Chondrocyte (in vitro differentiated cells): ENCODE data around the gene OR5A1. TPM values are rescaled to one million over a fixed set of nuclear protein-coding genes. Genes with fewer than 3 reads are reported as not detected.

Experiments used
- DNase-seq: peaks from one replicate; pipeline ENCODE4 v3.0.0; 2021; ENCODE audit warnings: mixed read lengths, low spot score
- H3K27ac Mint-ChIP-seq: one replicate; pipeline ENCODE4 v1.8.0; 2021; ENCODE audit warnings: mild to moderate bottlenecking, moderate library complexity, mixed read lengths; ENCODE audit not compliant: unreplicated experiment
- H3K27me3 Mint-ChIP-seq: 2 replicates; pipeline ENCODE4 v1.8.0; 2021; ENCODE audit warnings: low read depth, mixed read lengths
- H3K36me3 Mint-ChIP-seq: 2 replicates; pipeline ENCODE4 v1.8.0; 2021; ENCODE audit warnings: low read depth, mixed read lengths
- H3K4me1 Mint-ChIP-seq: 2 replicates; pipeline ENCODE4 v1.8.0; 2021; ENCODE audit warnings: low read depth, mild to moderate bottlenecking, mixed read lengths
- H3K4me3 Mint-ChIP-seq: one replicate; pipeline ENCODE4 v1.8.0; 2021; ENCODE audit warnings: mild to moderate bottlenecking, moderate library complexity, mixed read lengths; ENCODE audit not compliant: unreplicated experiment
- H3K9me3 Mint-ChIP-seq: 2 replicates; pipeline ENCODE4 v1.8.0; 2021; ENCODE audit warnings: low read depth, mixed read lengths
- CTCF ChIP-seq: fragments of 200-600 bp; sonication (generic); IDR thresholded peaks from 2 replicates; pipeline ENCODE4 v1.5.0; 2021; ENCODE audit warnings: antibody characterized with exemption, mild to moderate bottlenecking, moderate library complexity
- long read RNA-seq: library from polyadenylated mRNA; stranded (forward); transcript quantifications from one replicate; pipeline ENCODE4 v2.0.0, GENCODE V29; 2021
- total RNA-seq: library from RNA; stranded (reverse); gene quantifications from 3 replicates; pipeline ENCODE4 v1.2.1, GENCODE V29; 2021

The OR5A1 gene
- not detected in 3 replicates for total RNA-seq
- long read RNA-seq, result 0 reads

DNA sequence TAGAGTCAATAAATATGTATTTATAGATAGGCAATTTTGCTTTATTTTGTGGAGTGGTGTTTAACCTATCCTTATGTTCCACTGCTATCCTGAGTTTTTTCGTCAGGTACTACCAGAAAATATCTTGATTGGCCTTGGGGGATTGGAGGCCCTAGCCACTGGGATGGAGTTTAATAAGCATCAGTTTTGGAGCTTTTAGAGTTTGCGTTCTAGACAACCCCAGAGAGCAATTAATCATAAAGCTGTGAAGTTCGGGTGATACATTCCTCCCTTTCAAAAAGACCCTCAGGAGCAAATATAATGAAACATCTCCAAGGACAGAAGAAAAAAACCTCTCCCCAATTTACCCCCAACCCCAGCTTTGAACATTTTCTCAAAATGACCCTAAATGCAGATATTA lies at the start of gene OR5A1:
OR5A1 (plus strand) TSS at position 301 of the 400 bp plus-strand sequence. CDS start 6,700 bp downstream, outside the sequence.
- DNase-seq, result no peak
- no peaks in the 10 kb centered on the region for H3K9me3 Mint-ChIP-seq
- no peaks in the 10 kb centered on the region for H3K36me3 Mint-ChIP-seq
- no peak within 1 kb of the TSS for H3K4me3 Mint-ChIP-seq
- TF ChIP-seq CTCF, result no peak
- no peak within 1 kb of the TSS for H3K27ac Mint-ChIP-seq
- H3K27me3 Mint-ChIP-seq, result peaks cover 42% of the 10 kb centered on the region
- no peaks in the 10 kb centered on the region for H3K4me1 Mint-ChIP-seq

DNA sequence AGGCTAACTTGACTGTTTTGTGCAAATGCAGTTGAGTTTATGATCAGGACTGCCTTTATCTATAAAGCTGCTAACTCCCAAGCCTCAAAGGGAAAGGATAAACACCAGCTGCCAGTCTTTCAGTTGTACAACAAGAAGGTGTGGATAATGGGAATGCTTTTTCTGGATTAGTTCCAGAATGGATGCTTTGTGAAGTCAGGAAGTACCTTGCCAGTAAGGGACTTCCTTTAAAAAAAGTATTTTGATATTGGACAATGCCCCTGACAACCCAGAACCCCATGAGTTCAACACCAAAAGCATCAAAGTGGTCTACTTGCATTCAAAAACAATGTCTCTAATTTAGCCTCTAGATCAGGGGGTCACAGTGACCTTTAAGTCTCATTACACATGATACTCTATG lies 42.1 kb upstream of the OR5A1 start:
- Mint-ChIP-seq H3K4me1 (no peaks in the 10 kb centered on the region), H3K4me3 (no peak overlapping the region), H3K27ac (no peak overlapping the region), H3K27me3 (no peaks in the 10 kb centered on the region), H3K9me3 (peaks cover 6% of the 10 kb centered on the region), H3K36me3 (no peaks in the 10 kb centered on the region)
- DNase-seq, result no peak
- no peak for TF ChIP-seq CTCF

DNA sequence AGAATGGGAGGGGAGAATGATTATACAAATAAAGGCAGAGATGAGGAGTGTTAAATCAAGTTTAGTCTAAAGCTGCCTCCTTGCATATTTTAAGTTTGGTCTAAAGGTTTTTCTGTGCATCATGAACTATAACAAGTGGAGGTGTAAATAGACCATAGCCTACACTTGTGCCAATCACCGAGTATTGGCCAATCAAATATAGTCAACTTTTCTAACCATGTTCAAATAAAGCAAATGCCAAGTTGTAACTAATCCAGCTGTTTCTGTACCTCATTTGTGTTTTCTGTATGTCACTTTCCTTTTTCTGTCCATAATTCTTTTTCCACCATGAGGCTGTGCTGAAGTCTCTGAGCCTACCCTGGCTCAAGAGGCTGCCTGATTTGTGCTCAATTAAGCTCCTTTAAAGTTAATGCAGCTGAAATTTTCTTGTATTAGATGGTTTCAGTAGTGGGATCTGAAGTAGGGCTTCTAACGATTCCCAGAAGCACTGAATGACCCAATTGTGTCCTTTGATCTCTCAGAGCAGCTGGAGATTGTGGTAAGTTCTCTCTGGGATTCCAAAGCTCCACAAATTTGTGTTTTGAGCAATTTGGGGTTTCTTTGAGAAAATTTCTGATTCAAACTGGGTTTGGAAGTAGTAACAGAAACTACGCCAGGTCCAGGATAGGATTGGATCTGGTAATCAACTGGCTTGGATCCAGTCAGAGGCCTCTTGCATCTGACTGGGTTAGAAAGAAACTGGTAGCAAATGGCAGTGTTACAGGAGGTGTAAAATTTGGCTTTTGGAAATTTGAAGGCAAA lies 35.6 kb upstream of the OR5A1 start:
- H3K9me3 Mint-ChIP-seq, result peaks cover 25% of the 10 kb centered on the region
- no peak for TF ChIP-seq CTCF
- H3K27ac Mint-ChIP-seq, result no peak overlapping the region

GRCh38 chr11:59401262-59401552 lies 35.1 kb upstream of the OR5A1 start:
- no peak for DNase-seq
- Mint-ChIP-seq H3K4me3 (no peak overlapping the region), H3K27ac (no peak overlapping the region), H3K9me3 (peaks cover 25% of the 10 kb centered on the region), H3K27me3 (no peaks in the 10 kb centered on the region), H3K4me1 (no peaks in the 10 kb centered on the region), H3K36me3 (no peaks in the 10 kb centered on the region)
- TF ChIP-seq CTCF, result peak; percentile 21

More for the DNA sequence above, 35.6 kb upstream of the OR5A1 start:
- no peak for DNase-seq
- Mint-ChIP-seq H3K27me3 (no peaks in the 10 kb centered on the region), H3K4me1 (no peaks in the 10 kb centered on the region), H3K36me3 (no peaks in the 10 kb centered on the region), H3K4me3 (no peak overlapping the region)

DNA sequence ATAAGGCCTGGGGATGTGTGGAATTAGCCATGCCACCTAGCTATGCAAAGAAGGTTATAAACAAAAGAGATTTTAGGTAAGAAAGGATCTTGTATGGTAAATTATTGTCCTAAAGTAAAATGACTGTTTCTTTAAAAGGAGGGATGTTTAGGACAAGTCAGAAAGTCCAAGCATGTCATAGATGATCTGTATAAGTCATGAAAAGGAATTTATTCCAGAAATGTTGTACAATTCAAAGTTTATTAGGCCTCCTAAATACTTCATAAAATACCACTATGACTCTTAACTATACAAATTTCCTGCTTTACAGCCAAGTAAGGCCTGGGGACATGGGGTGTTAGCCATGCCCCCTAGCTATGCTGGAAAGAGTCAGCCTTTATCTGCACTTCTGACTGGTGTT lies 32.7 kb upstream of the OR5A1 start:
- Mint-ChIP-seq H3K36me3 (no peaks in the 10 kb centered on the region), H3K27ac (no peak overlapping the region), H3K27me3 (no peaks in the 10 kb centered on the region), H3K4me3 (no peak overlapping the region), H3K4me1 (no peaks in the 10 kb centered on the region), H3K9me3 (peaks cover 34% of the 10 kb centered on the region)
- TF ChIP-seq CTCF, result no peak
- DNase-seq, result no peak
